NCI-H2227 treated with DMSO at 0.1 percent for 48 hours (cell line): ENCODE measurements around the gene PANX2.
"Not testable (repeated sequence)": the region's sequence is repeated elsewhere in the genome, so short reads cannot be mapped to it uniquely, and the experiment has no call there.

Experiments
- DNase-seq: peaks from one replicate; lab custom pipeline; 2025; lab: John Stamatoyannopoulos, UW

Gene PANX2

GRCh38 chr22:50199251-50199721, 28.8 kb downstream of the PANX2 start:
- no peak for DNase-seq

- peak; percentile 3 for DNase-seq
These were observed 29.4 kb downstream of the PANX2 start for GRCh38 chr22:50199829-50200460.

- peak; percentile 59 for DNase-seq
These were observed 30.1 kb downstream of the PANX2 start, which contains the start of gene SELENOO for GRCh38 chr22:50200461-50201190. Gene SELENOO (plus strand): TSS chr22:50201011. CDS start chr22:50201037, 26 bp downstream.

- DNase-seq = no peak
These were observed 30.9 kb downstream of the PANX2 start for GRCh38 chr22:50201191-50202129.

GRCh38 chr22:50202130-50202666, 31.7 kb downstream of the PANX2 start:
- no peak for DNase-seq

GRCh38 chr22:50203288-50203687, 32.8 kb downstream of the PANX2 start:
- DNase-seq = no peak

- no peak for DNase-seq
These were observed 34.0 kb downstream of the PANX2 start for GRCh38 chr22:50204571-50204970.

- not testable (repeated sequence) for DNase-seq
These were observed 34.5 kb downstream of the PANX2 start for GRCh38 chr22:50204998-50205397.

GRCh38 chr22:50205781-50206569, 35.4 kb downstream of the PANX2 start:
- no peak for DNase-seq

- no peak for DNase-seq
These were observed 36.1 kb downstream of the PANX2 start for GRCh38 chr22:50206599-50206998.

- DNase-seq = no peak
These were observed 37.0 kb downstream of the PANX2 start for GRCh38 chr22:50207383-50208140.

- no peak for DNase-seq
These were observed 38.0 kb downstream of the PANX2 start for GRCh38 chr22:50208430-50208938.

- DNase-seq = no peak
These were observed 38.7 kb downstream of the PANX2 start for GRCh38 chr22:50208939-50209892.

- DNase-seq = no peak
These were observed 39.4 kb downstream of the PANX2 start for GRCh38 chr22:50209893-50210292.

- no peak for DNase-seq
These were observed 40.0 kb downstream of the PANX2 start for GRCh38 chr22:50210378-50211139.

- no peak for DNase-seq
These were observed 40.6 kb downstream of the PANX2 start for GRCh38 chr22:50211147-50211546.

GRCh38 chr22:50213263-50213662, 42.7 kb downstream of the PANX2 start:
- no peak for DNase-seq
